HFF-Myc (cell line): ENCODE results near the gene SLC16A12.
A peak's percentile ranks its signal among the peaks of the same experiment; 100 is the strongest.

Source experiments
- DNase-seq: peaks from one replicate; pipeline ENCODE4 v3.0.0-alpha.2; 2011; ENCODE audit warnings: low read depth; ENCODE audit errors: extremely low read depth
- H3K4me3 ChIP-seq: replicated peaks from 2 replicates; pipeline ENCODE4 v1.5.1; 2011; ENCODE audit warnings: low read depth, mild to moderate bottlenecking, control low read depth, low read length
- CTCF ChIP-seq: IDR thresholded peaks from 2 replicates; pipeline ENCODE4 v1.5.1; 2012; ENCODE audit warnings: mild to moderate bottlenecking, low read depth, low read length, control low read depth; ENCODE audit errors: missing control alignments

SLC16A12 gene, protein sequence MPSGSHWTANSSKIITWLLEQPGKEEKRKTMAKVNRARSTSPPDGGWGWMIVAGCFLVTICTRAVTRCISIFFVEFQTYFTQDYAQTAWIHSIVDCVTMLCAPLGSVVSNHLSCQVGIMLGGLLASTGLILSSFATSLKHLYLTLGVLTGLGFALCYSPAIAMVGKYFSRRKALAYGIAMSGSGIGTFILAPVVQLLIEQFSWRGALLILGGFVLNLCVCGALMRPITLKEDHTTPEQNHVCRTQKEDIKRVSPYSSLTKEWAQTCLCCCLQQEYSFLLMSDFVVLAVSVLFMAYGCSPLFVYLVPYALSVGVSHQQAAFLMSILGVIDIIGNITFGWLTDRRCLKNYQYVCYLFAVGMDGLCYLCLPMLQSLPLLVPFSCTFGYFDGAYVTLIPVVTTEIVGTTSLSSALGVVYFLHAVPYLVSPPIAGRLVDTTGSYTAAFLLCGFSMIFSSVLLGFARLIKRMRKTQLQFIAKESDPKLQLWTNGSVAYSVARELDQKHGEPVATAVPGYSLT

GRCh38 chr10:89535171-89536012 lies at the start of gene SLC16A12:
SLC16A12 (minus strand) TSS chr10:89535594; CDS start chr10:89462578, 73,016 bp downstream.
- peak within 1 kb of the TSS; percentile 47 for H3K4me3 ChIP-seq
- no peak for DNase-seq

DNA sequence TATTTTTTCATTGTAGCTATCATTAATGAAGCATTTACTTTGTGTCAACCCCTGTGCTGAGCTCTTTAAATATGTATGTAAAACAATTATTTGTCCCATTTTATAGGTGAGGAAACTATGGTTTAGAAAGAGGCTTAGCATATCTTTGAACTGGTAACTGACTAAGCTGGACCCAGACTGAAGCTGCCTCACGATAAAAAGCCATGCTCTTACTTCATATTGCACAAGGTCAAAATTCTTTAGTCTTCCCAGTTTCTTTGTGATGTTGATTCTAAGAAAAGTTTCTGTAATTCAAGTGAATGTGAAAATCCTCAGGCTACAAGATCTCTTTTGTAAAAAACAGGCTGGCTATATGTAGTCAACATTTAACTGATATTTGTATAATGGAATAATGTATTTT lies 46.6 kb upstream of the SLC16A12 start:
- no peak for TF ChIP-seq CTCF
- no peak overlapping the region for H3K4me3 ChIP-seq
- no peak for DNase-seq

More at GRCh38 chr10:89535171-89536012, at the start of gene SLC16A12:
- TF ChIP-seq CTCF = no peak

GRCh38 chr10:89580243-89580642 lies 44.8 kb upstream of the SLC16A12 start:
- no peak for TF ChIP-seq CTCF
- no peak overlapping the region for H3K4me3 ChIP-seq
- no peak for DNase-seq

GRCh38 chr10:89576696-89577095 lies 41.3 kb upstream of the SLC16A12 start:
- TF ChIP-seq CTCF = no peak
- DNase-seq = no peak

DNA sequence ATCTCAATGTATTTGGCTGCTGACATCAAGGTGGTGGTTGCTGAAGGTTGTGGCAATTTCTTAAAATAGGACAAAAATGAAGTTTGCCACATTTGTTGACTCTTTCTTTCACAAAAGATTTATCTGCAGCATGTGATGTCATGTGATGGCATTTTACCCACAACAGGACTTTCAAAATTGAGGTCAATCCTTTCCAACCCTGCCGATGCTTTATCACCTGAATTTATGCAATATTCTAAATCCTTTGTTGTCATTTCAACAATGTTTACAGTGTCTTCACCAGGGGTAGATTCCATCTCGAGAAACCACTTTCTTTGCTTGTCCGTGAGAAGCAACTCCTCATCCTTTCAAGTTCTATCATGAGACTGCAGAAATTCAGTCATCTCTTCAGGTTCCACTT lies 40.6 kb upstream of the SLC16A12 start:
- DNase-seq = no peak
- no peak for TF ChIP-seq CTCF
- no peak overlapping the region for H3K4me3 ChIP-seq

More at GRCh38 chr10:89576696-89577095, 41.3 kb upstream of the SLC16A12 start:
- no peak overlapping the region for H3K4me3 ChIP-seq

- no peak for DNase-seq
- no peak overlapping the region for H3K4me3 ChIP-seq
- TF ChIP-seq CTCF = no peak
These were observed 39.6 kb upstream of the SLC16A12 start for GRCh38 chr10:89575031-89575430.
